ENCODE data around the gene MACROD2.
"Not testable (repeated sequence)": the region's sequence is repeated elsewhere in the genome, so short reads cannot be mapped to it uniquely, and the experiment has no call there.

Gene MACROD2

DNA sequence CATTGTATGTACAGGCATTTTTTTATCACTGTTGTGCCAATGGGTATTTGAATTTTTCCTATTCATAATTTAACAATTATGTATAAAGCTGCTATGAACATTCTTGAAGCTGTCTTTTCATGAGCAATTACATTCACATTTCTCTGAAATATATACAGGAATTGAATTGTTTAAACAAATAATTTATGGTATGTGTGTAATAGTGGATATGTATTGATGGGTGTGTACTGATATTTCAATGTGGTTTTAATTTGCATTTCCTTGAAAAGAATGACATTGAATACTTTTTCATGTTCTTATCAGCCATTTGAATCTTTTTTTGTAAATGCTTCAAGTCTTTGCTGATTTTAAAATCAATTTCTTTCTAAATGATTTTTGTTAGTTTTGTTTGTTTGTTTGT, 971.5 kb downstream of the MACROD2 start:
- DNase-seq (ENCODE audit: low read depth in 1 of 2, low spot score in 1 of 2), result no peak

DNA sequence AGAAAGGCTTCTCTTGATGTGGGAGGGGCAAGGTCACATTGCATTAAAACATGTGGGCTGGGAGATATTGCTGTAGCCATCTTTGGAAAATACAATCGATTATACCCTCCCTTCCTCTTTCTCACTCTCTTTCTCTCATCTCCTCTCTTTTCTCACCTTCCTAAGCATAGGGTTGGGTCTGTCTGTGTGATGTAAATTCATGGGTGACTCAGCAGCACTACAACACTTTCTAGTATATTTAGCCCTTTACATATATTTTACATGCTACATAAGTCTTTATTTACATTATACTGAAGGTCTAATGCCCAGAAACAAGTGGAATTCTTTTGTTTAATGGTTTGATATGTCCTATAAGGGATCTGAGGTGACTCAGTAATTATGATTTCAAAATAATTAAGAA, 976.9 kb downstream of the MACROD2 start:
- DNase-seq (ENCODE audit: low read depth in 1 of 2, low spot score in 1 of 2), result no peak

- no peak for DNase-seq (ENCODE audit: low read depth in 1 of 2, low spot score in 1 of 2)
Observed at GRCh38 chr20:14972690-14973089, 977.4 kb downstream of the MACROD2 start.

DNA sequence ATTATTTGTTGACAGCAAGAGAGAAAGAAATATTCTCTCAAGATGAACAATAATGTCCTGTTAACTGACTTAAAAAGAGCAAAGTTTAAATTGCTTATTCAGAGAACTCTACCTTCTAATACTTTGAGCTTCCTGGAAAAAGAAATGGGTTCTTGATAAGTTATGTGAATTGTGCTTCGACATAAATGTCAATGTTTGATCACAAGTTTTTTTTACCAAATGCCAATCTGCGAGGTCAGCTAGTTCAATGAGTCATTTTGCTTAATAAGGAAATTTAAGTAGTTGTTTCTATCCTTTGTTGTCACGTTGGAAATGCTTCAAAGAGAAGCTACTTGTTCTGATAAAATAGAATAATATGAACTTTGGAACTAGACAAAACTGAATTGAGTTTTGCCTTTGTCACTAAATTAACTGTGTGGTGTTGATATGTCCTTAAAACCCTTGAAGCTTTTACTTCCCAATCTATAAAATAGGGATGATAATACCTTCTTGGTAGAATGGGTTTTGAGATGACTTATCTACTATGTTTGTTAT, 984.2 kb downstream of the MACROD2 start:
- no peak for DNase-seq (ENCODE audit: low read depth in 1 of 2, low spot score in 1 of 2)

- DNase-seq (ENCODE audit: low read depth in 1 of 2, low spot score in 1 of 2), result not testable (repeated sequence)
Observed at GRCh38 chr20:14981486-14981885, 986.2 kb downstream of the MACROD2 start.

DNA sequence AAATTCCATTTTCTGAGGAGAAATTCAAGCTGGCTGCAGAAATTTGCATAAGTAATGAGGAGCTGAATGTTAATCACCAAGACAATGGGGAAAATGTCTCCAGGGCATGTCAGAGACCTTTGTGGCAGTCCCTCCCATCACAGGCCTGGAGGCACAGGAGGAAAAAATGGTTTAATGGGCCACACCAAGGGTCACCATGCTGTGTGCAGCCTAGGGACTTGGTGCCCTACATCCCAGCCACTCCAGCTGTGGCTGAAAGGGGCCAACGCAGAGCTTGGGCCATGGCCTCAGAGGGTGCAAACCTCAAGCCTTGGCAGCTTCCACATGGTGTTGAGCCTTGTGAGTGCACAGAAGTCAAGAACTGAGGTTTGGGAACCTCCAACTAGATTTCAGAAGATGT, 987.0 kb downstream of the MACROD2 start:
- DNase-seq (ENCODE audit: low read depth in 1 of 2, low spot score in 1 of 2), result not testable (repeated sequence)

DNA sequence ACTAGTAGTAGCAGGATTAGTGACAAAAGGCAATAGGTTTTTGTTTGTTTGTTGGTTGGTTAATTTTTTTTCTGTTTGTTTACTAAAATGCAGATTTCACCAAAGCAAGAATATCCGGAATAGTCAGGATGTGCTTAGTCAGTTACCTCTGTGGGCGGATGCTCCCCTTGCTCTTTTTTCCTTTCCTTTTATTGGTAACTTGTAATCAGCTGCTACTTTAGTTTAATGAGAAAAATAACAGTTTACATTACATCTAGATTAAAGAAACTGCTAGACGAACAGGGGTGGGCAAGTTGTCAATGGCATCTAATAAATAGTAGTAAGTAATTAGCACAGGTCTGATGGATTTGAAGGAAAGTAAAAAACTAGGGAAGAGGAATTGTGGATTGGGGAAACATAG, 989.0 kb downstream of the MACROD2 start:
- DNase-seq (ENCODE audit: low read depth in 1 of 2, low spot score in 1 of 2), result no peak

DNA sequence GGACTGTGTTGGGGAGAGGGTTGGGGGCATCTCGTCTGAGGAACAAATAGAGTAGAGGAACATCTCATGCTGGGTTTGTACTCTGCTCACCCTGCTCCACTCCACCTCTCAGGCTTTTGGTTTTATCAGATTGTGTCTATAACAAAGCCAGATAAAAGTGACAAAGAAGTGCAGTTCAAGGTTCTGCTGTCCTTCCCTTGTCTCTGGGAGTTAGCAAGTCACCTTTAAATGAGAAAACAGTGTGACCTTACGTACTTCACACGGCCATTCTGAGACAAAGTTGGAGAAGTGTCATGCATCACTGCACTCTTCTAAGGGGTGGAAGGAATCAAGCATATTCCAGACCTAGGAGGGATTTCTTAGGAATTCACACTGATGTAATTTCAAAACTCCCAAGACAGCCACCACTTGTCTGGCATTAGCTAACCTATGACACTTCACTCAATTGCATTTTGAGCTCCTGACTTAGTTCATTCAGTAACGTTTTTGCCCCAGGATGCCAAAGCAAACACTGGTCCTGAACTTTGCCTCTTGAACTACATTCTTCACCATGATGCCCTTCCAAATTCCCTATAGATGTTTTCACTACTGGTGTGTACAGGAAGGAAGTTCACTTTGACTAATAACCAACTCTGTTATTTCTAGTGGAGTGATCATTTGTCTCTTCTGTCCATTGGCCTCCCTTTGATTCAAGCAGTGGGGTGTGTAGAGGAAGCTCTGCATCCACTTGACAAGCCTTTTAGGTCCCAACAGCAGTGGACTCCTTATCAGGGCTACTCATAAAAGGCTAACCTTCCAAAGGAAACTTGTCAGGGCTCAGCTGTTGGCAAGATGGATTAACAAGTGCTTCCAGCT, 989.7 kb downstream of the MACROD2 start:
- no peak for DNase-seq (ENCODE audit: low read depth in 1 of 2, low spot score in 1 of 2)

DNA sequence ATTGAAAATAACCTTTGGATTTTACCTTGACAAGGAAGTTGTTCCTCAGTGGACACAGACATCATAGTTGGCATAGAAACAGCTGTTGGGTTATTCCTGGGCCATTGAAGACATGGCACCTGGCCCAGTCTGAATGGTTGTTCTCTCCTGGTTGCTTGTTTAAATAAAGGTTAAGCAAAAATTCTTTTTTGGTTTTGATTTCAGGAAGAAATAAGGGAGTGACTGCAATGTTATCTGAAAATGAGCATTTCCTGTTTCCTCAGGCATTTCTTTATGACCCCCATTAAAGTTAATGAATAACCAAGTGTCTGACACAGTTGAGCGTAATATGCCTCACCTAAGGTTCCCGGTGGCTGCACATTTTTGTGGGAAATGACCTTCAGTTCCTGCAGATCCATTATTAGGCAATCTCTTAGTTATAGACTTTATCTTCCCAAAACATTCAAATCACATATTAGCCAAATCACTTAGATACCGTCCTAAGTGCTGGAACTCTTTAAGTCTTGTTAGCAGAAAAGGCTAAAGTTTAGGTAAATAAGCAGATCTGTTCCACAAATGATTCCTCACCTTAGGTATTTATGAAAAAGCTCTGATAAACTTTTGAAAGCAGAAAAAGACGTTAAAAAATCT, 990.8 kb downstream of the MACROD2 start:
- no peak for DNase-seq (ENCODE audit: low read depth in 1 of 2, low spot score in 1 of 2)

DNA sequence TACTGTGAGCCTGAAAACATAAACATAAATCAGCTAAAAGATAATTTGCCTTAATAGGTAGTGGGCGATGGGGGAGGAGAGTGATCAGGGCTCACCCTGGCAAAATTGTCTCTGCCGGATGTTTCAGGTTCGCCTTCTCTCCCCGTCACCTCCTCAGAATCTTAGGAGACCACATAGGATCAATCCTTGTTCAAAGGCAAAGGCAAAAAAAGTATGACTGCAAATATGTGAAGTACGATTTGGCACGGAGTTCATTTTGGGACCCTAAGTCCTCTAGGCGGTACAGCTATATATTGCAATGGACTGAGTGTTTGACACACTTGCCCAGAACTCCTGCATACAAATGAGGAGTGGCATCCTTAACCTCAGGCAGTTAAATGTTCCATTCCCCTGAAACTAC, 991.3 kb downstream of the MACROD2 start:
- DNase-seq (ENCODE audit: low read depth in 1 of 2, low spot score in 1 of 2), result no peak

DNA sequence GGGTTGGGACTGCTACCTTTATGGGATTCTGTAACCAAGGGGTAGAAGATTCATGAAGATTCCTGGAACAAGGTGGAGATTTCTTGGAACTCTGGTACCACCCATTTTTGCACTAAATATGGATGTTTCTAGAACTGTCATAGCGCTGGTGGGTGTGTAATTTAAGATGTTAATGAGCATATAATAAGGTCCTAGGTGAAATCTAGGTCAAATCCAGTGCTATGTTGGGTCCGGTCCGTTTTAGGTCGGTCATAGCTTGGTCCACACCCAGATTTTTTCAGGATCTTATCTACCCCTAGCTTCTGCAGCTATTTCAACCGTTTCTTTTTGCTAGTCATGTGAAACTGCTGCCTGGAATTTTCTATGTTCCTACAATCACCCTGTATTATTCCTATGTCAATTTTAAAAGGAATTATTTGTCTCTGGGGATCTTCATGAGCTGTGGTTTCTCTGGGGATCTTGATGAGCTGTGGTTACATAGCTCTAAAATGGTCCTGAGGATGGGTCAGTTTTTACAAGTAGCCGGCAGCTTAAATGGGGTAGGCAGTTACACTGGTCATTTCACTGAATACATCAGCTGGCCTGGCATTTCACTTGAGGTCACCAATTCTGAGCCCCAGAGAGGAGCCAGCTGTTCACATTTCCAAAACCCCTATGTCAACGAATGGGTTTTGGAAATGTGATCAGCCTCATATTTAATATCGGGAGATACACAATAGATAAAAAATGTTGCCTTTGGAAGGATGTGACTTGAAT, 994.4 kb downstream of the MACROD2 start:
- DNase-seq (ENCODE audit: low read depth in 1 of 2, low spot score in 1 of 2), result no peak

DNA sequence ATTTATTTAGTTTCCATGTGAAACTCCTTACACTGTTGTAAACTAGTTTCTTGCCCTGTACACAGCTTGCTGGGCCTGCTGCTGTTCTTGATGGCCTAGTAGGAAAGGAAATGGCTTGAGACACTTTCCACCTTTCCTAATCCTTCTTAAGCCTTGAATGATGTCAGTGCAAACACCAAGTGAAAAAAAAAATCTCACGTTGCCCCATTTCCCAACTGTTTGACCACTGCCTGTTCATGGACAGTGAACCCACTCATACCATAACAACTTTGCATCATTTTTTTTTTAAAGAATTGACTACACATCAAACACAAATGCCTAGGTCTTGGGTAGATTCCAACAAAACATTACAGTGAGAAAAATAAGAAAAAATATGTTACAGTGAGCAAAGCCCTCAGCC, 995.7 kb downstream of the MACROD2 start:
- DNase-seq (ENCODE audit: low read depth in 1 of 2, low spot score in 1 of 2), result no peak

GRCh38 chr20:14992153-14992552, 996.8 kb downstream of the MACROD2 start:
- DNase-seq (ENCODE audit: low read depth in 1 of 2, low spot score in 1 of 2), result no peak

DNA sequence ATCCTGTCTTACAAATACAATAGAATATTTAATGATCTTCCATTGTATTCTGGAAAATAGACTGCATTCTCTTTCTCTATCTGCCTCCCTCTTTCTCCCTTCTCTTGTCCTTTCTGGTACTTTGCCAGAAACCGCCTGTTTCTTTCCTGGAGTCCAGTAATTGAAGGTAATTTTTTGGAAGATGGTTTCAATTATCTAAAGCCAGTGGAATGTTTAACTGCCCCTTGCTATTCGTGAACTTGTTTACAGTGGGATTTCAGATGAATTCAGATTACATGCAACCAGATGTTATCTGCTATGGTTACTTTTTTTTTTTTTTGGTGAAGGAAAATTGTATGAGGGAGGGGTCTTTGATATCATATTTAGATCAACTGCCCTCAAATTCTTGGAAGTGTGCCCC, 997.6 kb downstream of the MACROD2 start:
- DNase-seq (ENCODE audit: low read depth in 1 of 2, low spot score in 1 of 2), result no peak

DNA sequence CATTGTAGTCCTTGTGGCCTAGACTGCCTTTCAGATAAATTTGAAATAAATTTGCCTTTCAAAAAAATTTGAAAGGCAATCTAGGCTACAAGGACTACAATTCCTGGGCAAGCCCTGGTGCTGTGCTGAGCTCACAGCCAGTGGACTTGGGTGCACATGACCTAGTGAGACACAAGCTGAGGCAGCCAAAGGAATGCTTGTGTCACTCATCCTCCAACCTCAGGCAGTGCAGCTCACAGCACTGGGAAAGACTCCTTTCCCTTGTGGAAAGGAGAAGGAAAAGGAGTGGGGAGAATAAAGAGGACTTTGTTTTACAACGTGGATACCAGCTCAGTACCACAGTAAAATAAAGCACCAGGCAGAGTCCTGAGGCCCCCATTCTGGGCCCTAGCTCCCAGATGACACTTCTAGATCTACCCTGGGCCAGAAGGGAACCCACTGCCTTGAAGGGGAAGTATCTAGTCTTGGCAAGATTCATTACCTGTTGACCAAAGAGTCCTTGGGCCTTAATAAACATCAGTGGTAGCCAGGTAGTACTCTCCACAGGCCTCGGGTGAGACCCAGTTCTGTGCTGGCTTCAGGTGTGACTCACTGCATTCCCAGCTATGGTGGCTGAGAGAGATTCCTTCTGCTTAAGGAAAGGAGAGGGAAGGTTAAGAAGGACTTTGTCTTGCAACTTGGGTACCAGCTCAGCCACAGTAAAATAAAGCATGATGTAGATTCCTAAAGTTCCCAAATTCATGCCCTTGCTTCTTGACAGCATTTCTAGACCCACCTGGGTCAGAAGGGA, 1001.8 kb downstream of the MACROD2 start:
- DNase-seq (ENCODE audit: low read depth in 1 of 2, low spot score in 1 of 2), result no peak

DNA sequence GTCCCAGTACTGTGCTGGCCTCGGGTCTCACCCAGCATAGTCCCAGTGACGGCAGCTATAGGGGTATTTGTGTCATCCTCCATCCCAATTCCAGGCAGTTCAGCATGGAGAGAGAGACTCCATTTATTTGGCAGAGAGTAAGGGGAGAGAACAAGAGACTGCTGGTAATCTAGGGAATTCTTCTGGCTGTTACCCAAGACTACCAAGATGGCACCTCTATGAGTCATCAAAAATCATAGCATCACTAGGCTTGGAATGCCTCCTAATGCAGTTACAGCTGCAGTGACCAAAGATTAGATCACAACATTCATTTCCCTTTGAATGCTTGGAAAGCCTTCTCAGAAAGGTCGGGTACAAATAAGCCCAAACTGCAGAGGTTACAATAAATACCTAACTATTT, 1002.5 kb downstream of the MACROD2 start:
- no peak for DNase-seq (ENCODE audit: low read depth in 1 of 2, low spot score in 1 of 2)

GRCh38 chr20:15005300-15005986, 1010.1 kb downstream of the MACROD2 start:
- no peak for DNase-seq (ENCODE audit: low read depth in 1 of 2, low spot score in 1 of 2)

GRCh38 chr20:15011631-15012030, 1016.3 kb downstream of the MACROD2 start:
- no peak for DNase-seq (ENCODE audit: low read depth in 1 of 2, low spot score in 1 of 2)

DNA sequence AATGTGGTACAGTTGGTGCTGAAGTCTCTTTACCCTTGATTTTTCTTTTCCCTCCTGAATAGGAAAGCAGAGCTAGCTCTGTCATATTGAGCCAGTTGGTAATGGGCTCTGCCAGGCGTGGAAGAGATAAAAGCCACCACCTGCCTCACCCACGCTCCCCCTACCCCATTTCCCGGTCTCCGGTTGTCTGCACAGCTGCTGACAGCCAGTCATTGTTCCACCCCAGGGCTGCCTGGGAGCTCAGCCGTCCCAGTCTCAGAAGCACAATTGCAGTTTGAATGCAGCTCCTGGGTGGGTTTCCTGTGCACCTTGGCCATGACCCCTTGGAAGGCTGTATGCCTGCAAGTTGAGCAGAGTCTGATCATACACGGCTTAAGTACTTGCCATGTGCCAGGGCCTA, 1017.2 kb downstream of the MACROD2 start:
- DNase-seq (ENCODE audit: low read depth in 1 of 2, low spot score in 1 of 2), result no peak

GRCh38 chr20:15016875-15017274, 1021.6 kb downstream of the MACROD2 start:
- DNase-seq (ENCODE audit: low read depth in 1 of 2, low spot score in 1 of 2), result not testable (repeated sequence)
